ENCODE measurements around the gene GASK1B.

Gene GASK1B

GRCh38 chr4:158172261-158173258, at the start of gene GASK1B:
TSS of gene GASK1B (minus strand) at chr4:158173025. CDS start at chr4:158171375, 1,650 bp downstream.
- H3K4me3 ChIP-seq (ENCODE audit: low read length) = peak within 1 kb of the TSS; percentile 61
- H3K27ac ChIP-seq (ENCODE audit: low read depth, low read length) = peak within 1 kb of the TSS; percentile 84
- no peaks in the 10 kb centered on the region for H3K36me3 ChIP-seq (ENCODE audit: control insufficient read depth, insufficient read depth, low read length)
- H3K27me3 ChIP-seq (ENCODE audit: control insufficient read depth, insufficient read depth, low read length) = no peaks in the 10 kb centered on the region
- no peaks in the 10 kb centered on the region for H3K4me1 ChIP-seq (ENCODE audit: control insufficient read depth, insufficient read depth, low read length)
- no peak within 1 kb of the TSS for H3K9ac ChIP-seq (ENCODE audit: low read length)

DNA sequence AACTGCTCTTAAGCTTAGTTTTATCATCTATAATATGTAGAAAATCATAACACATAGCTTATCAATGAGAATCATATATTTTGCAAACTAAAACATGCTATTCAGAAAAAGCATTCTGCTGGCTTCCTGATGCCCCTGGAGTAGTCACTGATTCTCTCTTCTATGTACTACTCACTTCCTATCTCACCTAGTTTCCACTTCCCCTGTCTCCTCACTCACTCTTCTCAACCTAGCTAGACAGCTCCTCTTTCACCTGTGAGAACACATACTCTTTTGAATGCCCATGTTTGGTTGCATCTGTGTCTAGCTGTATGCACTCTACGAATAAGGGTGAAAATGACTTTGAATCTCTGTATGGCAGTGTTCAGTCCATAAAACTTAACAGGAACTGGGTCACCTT, 46.8 kb upstream of the GASK1B start:
- H3K27ac ChIP-seq (ENCODE audit: low read depth, low read length) = no peak overlapping the region
- H3K4me3 ChIP-seq (ENCODE audit: low read length) = no peak overlapping the region
- no peaks in the 10 kb centered on the region for H3K27me3 ChIP-seq (ENCODE audit: control insufficient read depth, insufficient read depth, low read length)
- no peak overlapping the region for H3K9ac ChIP-seq (ENCODE audit: low read length)
- H3K4me1 ChIP-seq (ENCODE audit: control insufficient read depth, insufficient read depth, low read length) = peaks cover 2% of the 10 kb centered on the region
- H3K36me3 ChIP-seq (ENCODE audit: control insufficient read depth, insufficient read depth, low read length) = no peaks in the 10 kb centered on the region

DNA sequence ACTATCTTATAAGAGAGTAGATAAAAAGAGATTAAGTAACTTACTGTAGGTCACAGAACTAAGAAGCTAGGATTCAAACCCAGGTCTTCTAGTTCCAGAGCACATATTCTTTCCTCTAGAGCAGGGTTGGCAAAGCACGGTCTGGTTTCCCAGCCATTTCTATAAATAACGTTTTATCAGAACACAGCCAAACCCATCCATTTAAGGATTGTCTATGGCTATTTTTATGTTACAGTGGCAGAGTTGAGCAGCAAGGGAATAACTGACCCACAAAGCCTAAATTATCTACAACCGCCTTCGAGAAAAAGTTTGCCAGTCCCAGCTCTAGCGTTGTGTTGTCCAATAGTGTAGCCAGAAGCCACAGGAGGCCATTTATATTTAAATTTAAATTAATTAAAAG, 44.9 kb upstream of the GASK1B start:
- Histone ChIP-seq H3K4me3 (ENCODE audit: low read length) (no peak overlapping the region), H3K27me3 (ENCODE audit: control insufficient read depth, insufficient read depth, low read length) (no peaks in the 10 kb centered on the region), H3K27ac (ENCODE audit: low read depth, low read length) (no peak overlapping the region), H3K36me3 (ENCODE audit: control insufficient read depth, insufficient read depth, low read length) (no peaks in the 10 kb centered on the region), H3K9ac (ENCODE audit: low read length) (no peak overlapping the region), H3K4me1 (ENCODE audit: control insufficient read depth, insufficient read depth, low read length) (peaks cover 2% of the 10 kb centered on the region)

DNA sequence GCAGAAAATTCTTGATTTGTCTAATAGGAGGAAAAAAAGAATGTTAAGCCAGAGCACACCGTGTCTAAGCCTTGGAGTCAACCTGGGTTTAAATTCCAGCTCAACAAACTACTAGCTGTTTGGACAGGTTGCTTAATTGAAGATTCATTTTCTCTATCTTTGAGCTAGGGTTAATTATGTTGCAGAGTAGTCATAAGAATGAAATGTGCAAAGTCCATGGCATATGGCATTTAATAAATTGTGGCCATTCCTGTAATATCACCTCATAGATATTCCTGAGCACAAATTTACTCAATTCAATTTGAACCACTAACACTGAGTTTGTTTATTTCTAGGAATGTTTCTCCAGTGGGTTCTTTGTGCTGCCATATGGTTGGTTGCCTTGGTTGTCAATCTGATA, 42.0 kb upstream of the GASK1B start:
- Histone ChIP-seq H3K27ac (ENCODE audit: low read depth, low read length) (no peak overlapping the region), H3K9ac (ENCODE audit: low read length) (no peak overlapping the region), H3K27me3 (ENCODE audit: control insufficient read depth, insufficient read depth, low read length) (no peaks in the 10 kb centered on the region), H3K4me1 (ENCODE audit: control insufficient read depth, insufficient read depth, low read length) (peaks cover 9% of the 10 kb centered on the region), H3K4me3 (ENCODE audit: low read length) (no peak overlapping the region), H3K36me3 (ENCODE audit: control insufficient read depth, insufficient read depth, low read length) (no peaks in the 10 kb centered on the region)

DNA sequence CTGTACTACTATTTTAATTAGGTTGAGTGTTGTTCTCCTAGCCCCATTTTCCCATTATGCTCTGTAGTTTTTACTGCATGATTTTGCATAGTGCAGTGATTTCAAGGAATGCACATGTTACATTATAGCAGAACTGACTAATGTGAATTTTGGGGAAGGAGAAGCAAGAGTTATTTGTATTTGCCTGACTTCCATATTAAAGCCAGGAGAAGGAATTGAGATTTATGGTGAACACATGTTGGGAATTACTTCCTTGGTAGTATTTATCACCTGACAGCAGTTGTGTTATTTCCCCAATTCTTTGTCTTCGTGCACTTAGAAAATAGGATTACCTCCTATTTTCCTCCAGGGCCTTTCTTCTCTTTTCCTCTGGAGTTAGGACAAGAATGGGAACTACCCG, 40.6 kb upstream of the GASK1B start:
- Histone ChIP-seq H3K27ac (ENCODE audit: low read depth, low read length) (no peak overlapping the region), H3K9ac (ENCODE audit: low read length) (no peak overlapping the region), H3K4me3 (ENCODE audit: low read length) (no peak overlapping the region)

GRCh38 chr4:158211222-158211621, 38.4 kb upstream of the GASK1B start:
- H3K4me1 ChIP-seq (ENCODE audit: control insufficient read depth, insufficient read depth, low read length) = peaks cover 6% of the 10 kb centered on the region
- no peaks in the 10 kb centered on the region for H3K27me3 ChIP-seq (ENCODE audit: control insufficient read depth, insufficient read depth, low read length)
- peak overlapping the region; percentile 59 for H3K4me3 ChIP-seq (ENCODE audit: low read length)
- H3K36me3 ChIP-seq (ENCODE audit: control insufficient read depth, insufficient read depth, low read length) = no peaks in the 10 kb centered on the region
- H3K27ac ChIP-seq (ENCODE audit: low read depth, low read length) = no peak overlapping the region
- H3K9ac ChIP-seq (ENCODE audit: low read length) = no peak overlapping the region

More for the DNA sequence above, 40.6 kb upstream of the GASK1B start:
- H3K27me3 ChIP-seq (ENCODE audit: control insufficient read depth, insufficient read depth, low read length) = no peaks in the 10 kb centered on the region
- H3K36me3 ChIP-seq (ENCODE audit: control insufficient read depth, insufficient read depth, low read length) = no peaks in the 10 kb centered on the region
- peaks cover 9% of the 10 kb centered on the region for H3K4me1 ChIP-seq (ENCODE audit: control insufficient read depth, insufficient read depth, low read length)

DNA sequence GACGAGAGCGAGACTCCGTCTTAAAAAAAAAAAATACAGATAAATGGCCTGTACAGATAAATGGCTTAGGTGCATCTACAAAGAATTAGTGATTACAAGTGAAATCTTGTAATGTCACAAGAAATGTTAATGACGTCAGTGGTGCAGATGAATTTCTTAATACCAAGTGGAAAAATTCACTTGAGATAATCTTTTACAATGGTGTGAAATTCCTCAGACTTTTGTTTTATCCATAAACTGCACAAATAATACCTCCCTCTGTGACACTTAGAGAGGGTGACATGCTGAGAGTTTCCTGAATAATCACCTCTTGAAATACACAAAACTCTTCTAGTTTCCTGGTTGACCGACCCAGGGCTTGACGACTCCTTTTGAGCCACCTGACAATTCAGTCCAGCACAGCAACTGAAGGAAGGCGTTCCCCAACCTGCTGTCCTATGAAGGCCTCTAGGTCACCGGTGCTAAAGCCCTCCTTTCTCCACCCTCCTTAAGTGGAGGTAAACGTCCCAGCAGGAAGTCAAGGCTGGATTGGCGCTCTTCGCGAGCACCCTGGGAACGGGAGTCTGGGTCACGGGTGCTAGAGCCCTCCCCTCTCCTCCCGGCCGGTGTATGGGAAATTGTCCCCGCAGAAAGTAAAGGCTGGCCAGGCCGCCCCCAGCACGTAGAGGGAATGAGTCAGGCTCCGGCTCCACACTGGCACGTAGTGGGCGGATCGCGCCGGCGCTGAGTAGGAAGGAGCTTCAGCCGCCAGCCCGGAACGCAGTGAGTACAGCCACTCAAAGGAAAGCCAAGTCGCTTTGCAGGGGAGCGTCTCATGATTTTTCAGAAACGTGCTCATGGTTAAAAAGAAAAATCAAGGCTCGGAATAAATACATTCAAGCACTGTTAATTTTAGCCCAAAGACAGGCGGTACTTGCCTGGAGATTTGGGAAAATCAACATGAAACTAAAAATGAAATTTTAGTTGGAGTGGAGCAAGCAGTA, 37.3 kb upstream of the GASK1B start, which contains the start of gene TMEM144:
TMEM144 (plus strand) TSS at position 662 of the 983 bp plus-strand sequence. CDS start 2,182 bp downstream, outside the sequence.
- Histone ChIP-seq H3K9ac (ENCODE audit: low read length) (no peak within 1 kb of the TSS), H3K4me1 (ENCODE audit: control insufficient read depth, insufficient read depth, low read length) (peaks cover 6% of the 10 kb centered on the region), H3K4me3 (ENCODE audit: low read length) (peak within 1 kb of the TSS; percentile 59), H3K27ac (ENCODE audit: low read depth, low read length) (peak within 1 kb of the TSS; percentile 71), H3K27me3 (ENCODE audit: control insufficient read depth, insufficient read depth, low read length) (no peaks in the 10 kb centered on the region), H3K36me3 (ENCODE audit: control insufficient read depth, insufficient read depth, low read length) (no peaks in the 10 kb centered on the region)

- Histone ChIP-seq H3K9ac (ENCODE audit: low read length) (no peak overlapping the region), H3K4me3 (ENCODE audit: low read length) (no peak overlapping the region), H3K27me3 (ENCODE audit: control insufficient read depth, insufficient read depth, low read length) (no peaks in the 10 kb centered on the region), H3K27ac (ENCODE audit: low read depth, low read length) (no peak overlapping the region), H3K36me3 (ENCODE audit: control insufficient read depth, insufficient read depth, low read length) (no peaks in the 10 kb centered on the region), H3K4me1 (ENCODE audit: control insufficient read depth, insufficient read depth, low read length) (peaks cover 6% of the 10 kb centered on the region)
Observed at GRCh38 chr4:158208963-158209640, 36.3 kb upstream of the GASK1B start.

DNA sequence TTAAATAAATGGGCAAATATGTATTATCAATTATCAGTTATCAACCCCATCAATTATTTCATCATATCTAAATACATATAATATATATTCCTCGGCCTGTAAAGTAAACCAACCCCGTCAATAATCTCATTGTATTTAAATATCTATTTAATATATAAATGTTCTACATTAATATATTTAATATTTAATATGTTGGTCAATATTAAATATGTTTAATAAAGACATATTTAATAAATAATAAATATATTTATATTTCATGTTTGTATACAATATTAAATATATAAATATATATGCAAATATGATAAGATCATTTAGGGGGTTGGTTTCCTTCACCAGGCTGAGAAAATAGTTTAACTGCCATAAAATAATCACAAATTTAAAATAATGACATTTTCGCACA, 31.1 kb upstream of the GASK1B start:
- H3K36me3 ChIP-seq (ENCODE audit: control insufficient read depth, insufficient read depth, low read length) = no peaks in the 10 kb centered on the region
- H3K9ac ChIP-seq (ENCODE audit: low read length) = no peak overlapping the region
- no peak overlapping the region for H3K4me3 ChIP-seq (ENCODE audit: low read length)
- H3K27ac ChIP-seq (ENCODE audit: low read depth, low read length) = no peak overlapping the region
- no peaks in the 10 kb centered on the region for H3K4me1 ChIP-seq (ENCODE audit: control insufficient read depth, insufficient read depth, low read length)
- no peaks in the 10 kb centered on the region for H3K27me3 ChIP-seq (ENCODE audit: control insufficient read depth, insufficient read depth, low read length)

GRCh38 chr4:158203436-158203835, 30.6 kb upstream of the GASK1B start:
- H3K4me3 ChIP-seq (ENCODE audit: low read length) = no peak overlapping the region
- no peaks in the 10 kb centered on the region for H3K27me3 ChIP-seq (ENCODE audit: control insufficient read depth, insufficient read depth, low read length)
- no peaks in the 10 kb centered on the region for H3K36me3 ChIP-seq (ENCODE audit: control insufficient read depth, insufficient read depth, low read length)
- no peak overlapping the region for H3K9ac ChIP-seq (ENCODE audit: low read length)
- no peaks in the 10 kb centered on the region for H3K4me1 ChIP-seq (ENCODE audit: control insufficient read depth, insufficient read depth, low read length)
- no peak overlapping the region for H3K27ac ChIP-seq (ENCODE audit: low read depth, low read length)

GRCh38 chr4:158202481-158202880, 29.7 kb upstream of the GASK1B start:
- Histone ChIP-seq H3K9ac (ENCODE audit: low read length) (no peak overlapping the region), H3K27ac (ENCODE audit: low read depth, low read length) (no peak overlapping the region), H3K27me3 (ENCODE audit: control insufficient read depth, insufficient read depth, low read length) (no peaks in the 10 kb centered on the region), H3K4me3 (ENCODE audit: low read length) (no peak overlapping the region), H3K36me3 (ENCODE audit: control insufficient read depth, insufficient read depth, low read length) (no peaks in the 10 kb centered on the region), H3K4me1 (ENCODE audit: control insufficient read depth, insufficient read depth, low read length) (no peaks in the 10 kb centered on the region)

GRCh38 chr4:158201876-158202275, 29.1 kb upstream of the GASK1B start:
- no peaks in the 10 kb centered on the region for H3K4me1 ChIP-seq (ENCODE audit: control insufficient read depth, insufficient read depth, low read length)
- H3K36me3 ChIP-seq (ENCODE audit: control insufficient read depth, insufficient read depth, low read length) = no peaks in the 10 kb centered on the region
- no peaks in the 10 kb centered on the region for H3K27me3 ChIP-seq (ENCODE audit: control insufficient read depth, insufficient read depth, low read length)
- no peak overlapping the region for H3K27ac ChIP-seq (ENCODE audit: low read depth, low read length)
- H3K4me3 ChIP-seq (ENCODE audit: low read length) = no peak overlapping the region
- no peak overlapping the region for H3K9ac ChIP-seq (ENCODE audit: low read length)
